Common myeloid progenitor, CD34-positive (primary cell): ENCODE measurements around the gene POTEB3. TPM values are rescaled to one million over a fixed set of nuclear protein-coding genes. Genes with fewer than 3 reads are reported as not detected.
"Not testable (repeated sequence)": the region's sequence is repeated elsewhere in the genome, so short reads cannot be mapped to it uniquely, and the experiment has no call there.

ENCODE experiments used
- CTCF ChIA-PET: fragments of 350-600 bp; sonication (Branson Sonifier 250); formaldehyde crosslinking; loops from one replicate; lab custom pipeline; 2021; ENCODE audit warnings: antibody characterized with exemption; lab: Charles Lee
- POLR2A ChIA-PET: fragments of 350-600 bp; sonication (Branson Sonifier 250); formaldehyde crosslinking; loops from one replicate; lab custom pipeline; 2021; ENCODE audit warnings: antibody characterized with exemption; lab: Charles Lee
- DNase-seq, 3 donors: peaks; one replicate each; pipeline versions ENCODE4 v3.0.0 to v3.0.0-alpha.2; 2013
- H3K27ac ChIP-seq, 2 experiments: 1 replicate in 1 of 2; 2 replicates in 1 of 2; pipeline ENCODE4 v1.7.0; 2013; ENCODE audit warnings: inconsistent platforms in 2 of 2, low read length in 2 of 2, mild to moderate bottlenecking in 2 of 2, low read depth in 1 of 2, moderate library complexity in 1 of 2; ENCODE audit not compliant: severe bottlenecking in 2 of 2, insufficient read depth in 1 of 2, poor library complexity in 1 of 2
- H3K27me3 ChIP-seq, 5 experiments: replicated peaks in 2 of 5; 1 replicate in 3 of 5; 2 replicates in 2 of 5; pipeline versions ENCODE4 v1.6.1 to v1.7.0; 2013; ENCODE audit warnings: low read length in 4 of 5, mild to moderate bottlenecking in 2 of 5, moderate library complexity in 2 of 5, inconsistent platforms in 1 of 5; ENCODE audit not compliant: insufficient read depth in 5 of 5, control insufficient read depth in 4 of 5
- H3K36me3 ChIP-seq, 4 experiments: 1 replicate in 2 of 4; 2 replicates in 2 of 4; pipeline versions ENCODE4 v1.6.1 to v1.7.0; 2013; ENCODE audit warnings: low read length in 3 of 4, control low read depth in 1 of 4, mild to moderate bottlenecking in 1 of 4; ENCODE audit not compliant: control insufficient read depth in 4 of 4, insufficient read depth in 4 of 4
- H3K4me1 ChIP-seq, 4 experiments: 1 replicate in 3 of 4; 2 replicates in 1 of 4; pipeline versions ENCODE4 v1.6.1 to v1.7.1; 2013; ENCODE audit warnings: low read length in 3 of 4, mild to moderate bottlenecking in 3 of 4, control low read depth in 1 of 4, inconsistent platforms in 1 of 4, moderate library complexity in 1 of 4; ENCODE audit not compliant: control insufficient read depth in 4 of 4, insufficient read depth in 4 of 4; ENCODE audit errors: control extremely low read depth in 1 of 4
- H3K4me3 ChIP-seq, 7 experiments: 1 replicate in 4 of 7; 2 replicates in 3 of 7; pipeline versions ENCODE4 v1.5.1 to v1.7.0; 2013; ENCODE audit warnings: mild to moderate bottlenecking in 7 of 7, low read length in 6 of 7, moderate library complexity in 6 of 7, inconsistent platforms in 2 of 7, low read depth in 2 of 7, control low read depth in 1 of 7; ENCODE audit not compliant: insufficient read depth in 4 of 7, control insufficient read depth in 1 of 7; ENCODE audit errors: extremely low read depth in 1 of 7
- H3K9me3 ChIP-seq, 5 experiments: 1 replicate in 4 of 5; 2 replicates in 1 of 5; pipeline versions ENCODE4 v1.6.1 to v1.7.1; 2013; ENCODE audit warnings: low read length in 4 of 5, mild to moderate bottlenecking in 2 of 5, inconsistent platforms in 1 of 5, low read depth in 1 of 5, moderate library complexity in 1 of 5; ENCODE audit not compliant: control insufficient read depth in 4 of 5, insufficient read depth in 2 of 5; ENCODE audit errors: control extremely low read depth in 1 of 5
- WGBS: methylation state at CpG from one replicate; pipeline ENCODE4 v1.1.5; 2013; ENCODE audit not compliant: insufficient coverage; 5-methylcytosine and 5-hydroxymethylcytosine counted together
- polyA plus RNA-seq: library from polyadenylated mRNA; unstranded; fragments of 120-200 nt; gene quantifications from one replicate; pipeline ENCODE4 v1.2.1, GENCODE V29; 2013

Gene POTEB3
- not detected for polyA plus RNA-seq

GRCh38 chr15:21440399-21440798 lies at the start of gene POTEB3:
Gene POTEB3 (minus strand): TSS chr15:21440499. CDS start chr15:21440011, 488 bp downstream.
- WGBS = no CpG with 5 or more reads among the region's 35 CpGs
- H3K4me1 ChIP-seq, H3K9me3 ChIP-seq, DNase-seq, H3K36me3 ChIP-seq, CTCF ChIA-PET, H3K27me3 ChIP-seq, H3K27ac ChIP-seq, H3K4me3 ChIP-seq, POLR2A ChIA-PET: not testable (repeated sequence)

DNA sequence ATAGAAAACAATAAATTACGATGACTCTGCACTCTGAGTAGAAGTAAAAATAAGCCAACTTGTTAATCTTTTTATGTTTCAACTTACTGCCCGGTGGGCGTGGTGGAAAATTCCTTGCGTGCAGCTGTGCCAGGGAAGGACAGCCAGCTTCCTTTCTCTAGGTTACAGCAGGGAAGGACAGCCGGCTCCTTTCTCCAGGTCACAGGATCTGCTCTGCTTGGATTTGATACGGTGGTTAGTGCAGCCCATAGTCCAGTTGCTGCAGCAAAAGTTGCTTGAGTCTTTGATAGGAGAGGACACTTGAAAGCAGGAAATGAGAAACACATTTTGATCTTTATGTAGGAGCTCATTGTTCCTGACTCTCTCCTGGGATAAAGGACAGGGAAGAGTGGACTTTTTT lies 13.4 kb upstream of the POTEB3 start:
- POLR2A ChIA-PET, H3K27me3 ChIP-seq, H3K9me3 ChIP-seq, CTCF ChIA-PET, DNase-seq, H3K4me1 ChIP-seq, H3K4me3 ChIP-seq, H3K27ac ChIP-seq, H3K36me3 ChIP-seq: not testable (repeated sequence)
- WGBS = no CpG with 5 or more reads among the region's 6 CpGs

GRCh38 chr15:21451920-21452563 lies 11.7 kb upstream of the POTEB3 start:
- H3K4me1 ChIP-seq, CTCF ChIA-PET, DNase-seq, H3K27me3 ChIP-seq, H3K36me3 ChIP-seq, H3K4me3 ChIP-seq, POLR2A ChIA-PET, H3K9me3 ChIP-seq, H3K27ac ChIP-seq: not testable (repeated sequence)
- no CpG with 5 or more reads among the region's 72 CpGs for WGBS

GRCh38 chr15:21451487-21451886 lies 11.2 kb upstream of the POTEB3 start:
- no CpG with 5 or more reads among the region's 41 CpGs for WGBS
- H3K4me1 ChIP-seq, POLR2A ChIA-PET, H3K27me3 ChIP-seq, H3K9me3 ChIP-seq, H3K36me3 ChIP-seq, DNase-seq, CTCF ChIA-PET, H3K27ac ChIP-seq, H3K4me3 ChIP-seq: not testable (repeated sequence)

DNA sequence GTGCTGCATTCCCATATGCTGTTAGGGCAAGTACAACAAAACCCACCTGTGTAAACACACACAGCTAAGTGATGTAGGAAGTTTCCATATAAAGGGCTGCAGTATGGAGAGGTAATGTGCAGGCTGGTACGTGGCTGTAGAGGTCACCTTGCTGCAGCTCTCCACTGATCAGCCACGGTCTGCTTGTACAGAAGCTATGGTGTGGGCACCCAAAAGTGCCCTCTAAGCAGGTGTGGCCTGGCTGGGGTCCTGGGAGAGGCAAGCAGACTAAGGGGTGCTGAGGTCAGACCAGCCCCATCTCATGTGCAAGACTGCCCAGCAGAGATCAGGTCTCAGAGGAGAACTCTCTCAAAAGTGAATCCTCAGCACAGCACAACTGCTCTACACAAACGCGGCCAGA lies 32.9 kb downstream of the POTEB3 start:
- H3K4me1 ChIP-seq, H3K4me3 ChIP-seq, DNase-seq, POLR2A ChIA-PET, H3K36me3 ChIP-seq, H3K9me3 ChIP-seq, CTCF ChIA-PET, H3K27ac ChIP-seq, H3K27me3 ChIP-seq: not testable (repeated sequence)
- no CpG with 5 or more reads among the region's 4 CpGs for WGBS

DNA sequence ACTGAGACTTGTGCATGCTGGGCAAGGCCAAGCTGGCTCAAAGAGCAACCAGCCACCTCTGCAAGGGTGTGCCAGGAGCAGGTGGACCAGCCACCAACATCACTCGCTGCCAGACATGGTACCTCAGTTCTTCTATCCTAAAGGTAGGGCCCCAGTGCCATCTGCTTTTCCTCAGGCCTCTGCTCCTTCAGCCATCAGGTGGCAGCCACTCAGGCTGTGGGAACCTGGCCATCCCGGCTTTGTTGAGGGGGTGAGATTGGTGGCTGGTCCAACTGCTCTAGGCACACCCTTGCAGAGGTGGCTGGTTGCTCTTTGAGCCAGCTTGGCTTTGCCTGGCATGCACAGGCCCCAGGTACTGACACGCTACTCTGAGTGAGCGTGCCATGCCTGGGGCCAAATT lies 38.8 kb downstream of the POTEB3 start:
- POLR2A ChIA-PET, DNase-seq, H3K27ac ChIP-seq, H3K4me1 ChIP-seq, H3K27me3 ChIP-seq, CTCF ChIA-PET, H3K4me3 ChIP-seq, H3K36me3 ChIP-seq, H3K9me3 ChIP-seq: not testable (repeated sequence)
- WGBS = no CpG with 5 or more reads among the region's 4 CpGs

- H3K27me3 ChIP-seq, H3K9me3 ChIP-seq, H3K36me3 ChIP-seq, H3K4me1 ChIP-seq, CTCF ChIA-PET, DNase-seq, H3K27ac ChIP-seq, POLR2A ChIA-PET, H3K4me3 ChIP-seq: not testable (repeated sequence)
- WGBS = no CpG with 5 or more reads among the region's 4 CpGs
Observed at GRCh38 chr15:21399111-21399510, 41.2 kb downstream of the POTEB3 start.
